Stimulated activated CD4-positive, alpha-beta T cell treated with anti-CD3 and anti-CD28 coated beads, Interleukin-4, amount 100 ng/mL, for 4 hours (primary cell): Measurements from ENCODE around the gene TMEM229A.
"Not testable (repeated sequence)": the region's sequence is repeated elsewhere in the genome, so short reads cannot be mapped to it uniquely, and the experiment has no call there.

ENCODE experiments used
- DNase-seq, 2 experiments: peaks; one replicate each; pipeline ENCODE4 v3.0.0-alpha.2; 2020

The TMEM229A gene

GRCh38 chr7:124031919-124032318 is 948 bp downstream of the TMEM229A start:
- no peak for DNase-seq

DNA sequence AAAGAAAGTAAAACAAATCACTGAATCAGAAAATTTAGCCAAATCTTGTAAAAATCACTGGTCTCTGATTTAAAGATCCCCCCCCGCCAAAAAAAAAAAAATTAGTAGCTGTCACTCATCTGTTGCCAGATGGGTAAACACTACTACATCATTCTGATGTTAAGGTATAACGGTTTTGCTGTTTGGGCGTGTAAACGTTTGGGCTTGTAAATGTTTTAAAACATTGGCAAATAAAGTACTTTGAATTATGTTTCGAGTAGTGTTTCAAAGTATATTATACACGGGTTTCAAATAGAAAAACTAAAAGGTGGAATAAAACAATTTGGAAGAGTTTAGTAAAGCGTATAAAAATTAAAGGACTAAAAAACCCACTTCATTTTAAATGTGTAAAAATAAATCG is 1.5 kb downstream of the TMEM229A start:
- DNase-seq, result no peak

DNA sequence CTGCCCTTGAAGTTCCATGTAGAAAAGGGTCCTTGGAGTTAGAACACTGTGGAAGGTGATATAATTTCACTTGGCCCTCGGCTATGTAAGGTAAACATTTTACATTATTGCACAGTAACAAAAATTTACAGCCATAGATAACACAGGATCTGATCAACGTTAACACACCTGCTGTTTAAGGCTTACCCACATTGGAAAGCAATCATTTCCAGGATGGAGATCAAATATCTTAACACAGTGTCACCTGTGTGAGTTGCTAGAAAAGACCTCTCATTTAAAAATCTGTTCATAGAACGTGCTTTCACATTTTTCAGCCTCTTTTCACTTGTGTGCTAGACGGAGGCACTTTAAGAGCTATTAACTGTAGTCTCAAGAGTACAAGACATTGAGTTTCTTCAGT is 1.9 kb downstream of the TMEM229A start:
- DNase-seq, result no peak

DNA sequence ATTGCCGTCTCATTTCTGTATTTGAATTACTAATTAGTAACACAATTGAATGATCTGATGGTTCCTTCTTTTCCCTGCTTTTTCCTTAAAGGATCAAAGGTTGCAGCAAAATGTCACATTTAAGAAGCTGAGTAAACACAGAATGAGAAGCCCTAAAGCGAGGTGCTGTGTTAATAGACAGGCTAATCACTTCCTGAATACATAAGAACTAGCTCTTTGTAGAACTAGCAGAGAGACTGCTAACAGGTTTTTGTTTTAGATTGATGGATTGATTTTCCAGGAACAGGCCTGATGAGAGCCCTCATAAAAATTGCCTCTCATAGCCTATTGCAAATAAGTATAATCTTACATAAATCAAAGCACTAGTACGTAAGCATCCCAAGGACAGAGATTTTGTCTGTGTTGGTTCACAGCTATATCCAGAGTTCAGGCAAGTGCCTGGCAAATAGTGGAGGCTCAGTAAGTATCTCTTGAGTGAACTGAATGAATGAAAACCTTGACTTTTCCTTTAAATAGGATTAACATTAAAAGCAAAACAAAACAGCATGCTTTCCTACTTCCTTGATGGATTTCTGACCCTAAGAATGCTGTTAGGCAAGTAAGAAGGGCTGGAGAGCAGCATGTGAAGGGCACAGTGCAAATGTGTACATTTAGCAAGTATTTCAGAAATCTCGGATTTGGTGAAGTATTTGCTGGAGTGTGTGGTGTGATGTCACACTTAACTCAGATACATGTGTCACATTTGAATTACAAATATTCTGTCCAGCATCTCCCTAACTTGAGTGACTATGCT is 3.3 kb downstream of the TMEM229A start:
- DNase-seq, result no peak

GRCh38 chr7:124027236-124027635 is 5.6 kb downstream of the TMEM229A start:
- no peak for DNase-seq

- DNase-seq, result not testable (repeated sequence)
These were observed 8.5 kb downstream of the TMEM229A start for GRCh38 chr7:124024329-124024728.

- DNase-seq, result no peak
These were observed 10.3 kb downstream of the TMEM229A start for GRCh38 chr7:124022551-124022950.

- DNase-seq, result no peak
These were observed 12.8 kb downstream of the TMEM229A start for GRCh38 chr7:124020060-124020459.

GRCh38 chr7:124013306-124013705 is 19.6 kb downstream of the TMEM229A start:
- DNase-seq, result no peak

GRCh38 chr7:124012864-124013263 is 20.0 kb downstream of the TMEM229A start:
- no peak for DNase-seq

GRCh38 chr7:124009321-124009720 is 23.5 kb downstream of the TMEM229A start:
- DNase-seq, result no peak

GRCh38 chr7:124008296-124008695 is 24.6 kb downstream of the TMEM229A start:
- DNase-seq, result not testable (repeated sequence)

DNA sequence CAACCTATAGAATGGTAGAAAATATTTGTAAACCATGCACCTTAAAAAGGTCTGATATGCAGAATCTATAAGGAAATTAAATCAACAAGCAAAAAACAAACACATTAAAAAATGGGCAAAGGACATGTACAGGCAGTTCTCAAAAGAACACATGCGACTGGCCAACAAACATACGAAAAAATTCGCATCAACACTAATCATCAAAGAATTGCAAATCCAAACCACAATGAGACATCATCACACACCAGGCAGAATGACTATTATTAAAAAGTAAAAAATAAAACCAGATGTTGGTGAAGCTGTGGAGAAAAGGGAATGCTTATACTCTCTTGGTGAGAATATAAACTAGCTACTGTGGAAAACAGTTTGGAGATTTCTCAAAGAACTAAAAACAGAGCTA is 33.2 kb downstream of the TMEM229A start:
- no peak for DNase-seq

GRCh38 chr7:123998921-123999320 is 33.9 kb downstream of the TMEM229A start:
- DNase-seq, result no peak

- no peak for DNase-seq
These were observed 36.6 kb downstream of the TMEM229A start for GRCh38 chr7:123996327-123996625.

- DNase-seq, result no peak
These were observed 37.1 kb downstream of the TMEM229A start for GRCh38 chr7:123995617-123996326.

- no peak for DNase-seq
These were observed 38.4 kb downstream of the TMEM229A start for GRCh38 chr7:123994449-123994848.

DNA sequence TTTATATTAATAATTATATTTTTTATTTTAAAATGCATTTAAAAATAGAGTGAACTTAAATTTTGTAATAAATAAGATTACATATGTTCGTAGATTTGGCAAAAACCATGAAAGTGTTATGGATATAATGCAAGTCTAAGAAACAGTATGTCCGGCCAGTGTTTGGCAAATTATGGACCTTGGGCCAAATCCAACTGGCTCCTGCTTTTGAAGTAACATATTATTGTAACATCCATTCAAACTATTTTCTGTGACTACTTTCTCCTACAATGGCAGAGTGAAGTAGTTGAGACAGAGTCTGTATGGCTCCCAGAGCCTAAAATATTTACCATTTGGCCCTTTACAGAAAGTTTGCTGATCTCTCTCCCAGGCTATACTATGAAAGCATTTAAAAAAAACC is 38.9 kb downstream of the TMEM229A start:
- DNase-seq, result no peak

GRCh38 chr7:123992913-123993518 is 39.9 kb downstream of the TMEM229A start:
- DNase-seq, result no peak

GRCh38 chr7:123987445-123987844 is 45.4 kb downstream of the TMEM229A start:
- DNase-seq, result no peak
